K562 (cell line): ENCODE data around the gene OPCML. TPM values are rescaled to one million over a fixed set of nuclear protein-coding genes. Genes with fewer than 3 reads are reported as not detected.

Source experiments
- ATAC-seq: fragments of 200-7000 bp; cut with Tn5 transposase; 3 replicates; pipeline ENCODE4 v1.9.1; 2020; ENCODE audit warnings: moderate library complexity
- BruUV-seq: library from RNA; stranded (reverse); fragments of 400-500 nt; replicated peaks from 2 replicates; lab custom pipeline; 2021; lab: Mats Ljungman, UMichigan
- CTCF ChIA-PET: fragments of 300-600 bp; formaldehyde crosslinking; extraction: SDS; loops from one replicate; lab custom pipeline; 2021; ENCODE audit warnings: low intra/inter-chr PET ratio; lab: Yijun Ruan, JAX
- POLR2A ChIA-PET: fragments of 300-600, 350-650 bp; sonication (Branson Sonifier 250); formaldehyde crosslinking; extraction: SDS; loops from one replicate; lab custom pipeline; 2021; ENCODE audit warnings: antibody characterized with exemption, inconsistent platforms; lab: Yijun Ruan, JAX
- DNase-seq, 4 experiments: peaks; one replicate each; pipeline versions ENCODE4 v3.0.0 to v3.0.0-alpha.2; 2011 to 2018; ENCODE audit warnings: low spot score in 3 of 4, mixed read lengths in 3 of 4; ENCODE audit errors: extremely low read depth in 1 of 4
- FAIRE-seq: peaks from 2 replicates; lab custom pipeline; 2011; peaks lifted over from hg19 to GRCh38; lab: Jason Lieb, UNC
- H2AFZ ChIP-seq: 2 replicates; pipeline ENCODE4 v1.6.0; 2011; ENCODE audit warnings: low read depth, low read length, control low read depth, inconsistent platforms
- H3K27ac ChIP-seq: fragments of 200-600 bp; 3 replicates; pipeline ENCODE4 v1.8.0; 2011; ENCODE audit warnings: low read depth, mild to moderate bottlenecking, control low read depth, inconsistent platforms, low read length, moderate library complexity, mixed read lengths; ENCODE audit errors: extremely low read depth
- H3K27me3 ChIP-seq, 2 experiments: fragments of 300-600 bp in 1 of 2; 2 replicates in 1 of 2; 3 replicates in 1 of 2; pipeline versions ENCODE4 v1.6.0 to v1.8.0; 2011; ENCODE audit warnings: inconsistent platforms in 2 of 2, low read length in 2 of 2, mild to moderate bottlenecking in 1 of 2, mixed read lengths in 1 of 2, moderate library complexity in 1 of 2; ENCODE audit not compliant: control insufficient read depth in 2 of 2, insufficient read depth in 2 of 2
- H3K36me3 ChIP-seq: fragments of 300-600 bp; 3 replicates; pipeline ENCODE4 v1.8.0; 2011; ENCODE audit warnings: mild to moderate bottlenecking, low read length, inconsistent platforms; ENCODE audit not compliant: control insufficient read depth, insufficient read depth
- H3K4me1 ChIP-seq, 2 experiments: fragments of 200-600 bp in 1 of 2; replicated peaks in 1 of 2; 2 replicates in 1 of 2; 3 replicates in 1 of 2; pipeline versions ENCODE4 v1.5.1 to v1.8.0; 2011; ENCODE audit warnings: inconsistent platforms in 2 of 2, low read length in 2 of 2, mild to moderate bottlenecking in 1 of 2, mixed read lengths in 1 of 2, moderate library complexity in 1 of 2; ENCODE audit not compliant: control insufficient read depth in 2 of 2, insufficient read depth in 2 of 2
- H3K4me2 ChIP-seq: 2 replicates; pipeline ENCODE4 v1.6.1; 2011; ENCODE audit warnings: low read length, control low read depth, inconsistent platforms, mixed read lengths; ENCODE audit not compliant: insufficient read depth
- H3K4me3 ChIP-seq: fragments of 200-600 bp; sonication (generic), shearing (Covaris generic); 2 replicates; pipeline ENCODE4 v1.5.1; 2016; ENCODE audit warnings: control low read depth, inconsistent platforms
- H3K79me2 ChIP-seq: fragments of 200-600 bp; 3 replicates; pipeline ENCODE4 v1.8.0; 2011; ENCODE audit warnings: low read length, inconsistent platforms; ENCODE audit not compliant: control insufficient read depth, insufficient read depth
- H3K9ac ChIP-seq, 2 experiments: 2 replicates each; pipeline versions ENCODE4 v1.6.0 to v1.6.1; 2011; ENCODE audit warnings: low read depth in 2 of 2, low read length in 2 of 2, control low read depth in 1 of 2, inconsistent platforms in 1 of 2, mild to moderate bottlenecking in 1 of 2, mixed read lengths in 1 of 2; ENCODE audit not compliant: insufficient read depth in 1 of 2
- H3K9me1 ChIP-seq: one replicate; pipeline ENCODE4 v1.6.0; 2011; ENCODE audit warnings: inconsistent platforms, mild to moderate bottlenecking, low read length, moderate library complexity; ENCODE audit not compliant: control insufficient read depth, insufficient read depth
- H3K9me3 ChIP-seq: replicated peaks from 2 replicates; pipeline ENCODE4 v1.5.1; 2011; ENCODE audit warnings: low read depth, low read length, inconsistent platforms; ENCODE audit not compliant: control insufficient read depth, insufficient read depth
- H4K20me1 ChIP-seq: replicated peaks from 2 replicates; pipeline ENCODE4 v1.6.1; 2011; ENCODE audit warnings: low read length, inconsistent platforms, mixed read lengths; ENCODE audit not compliant: control insufficient read depth, insufficient read depth
- HDGF ChIP-seq: fragments of 450-650 bp; IDR thresholded peaks from 2 replicates; pipeline ENCODE4 v1.6.1; 2016
- MAFF ChIP-seq: IDR thresholded peaks from 2 replicates; pipeline ENCODE4 v1.6.1; 2012; ENCODE audit warnings: low read length, improper control_type of control experiment
- MAFG ChIP-seq: fragments of 450-650 bp; conservative IDR thresholded peaks from 2 replicates; pipeline ENCODE4 v1.6.1; 2016; ENCODE audit warnings: missing genetic modification characterization, missing compliant biosample characterization
- NFE2 ChIP-seq: IDR thresholded peaks from 2 replicates; pipeline ENCODE4 v1.6.1; 2014; ENCODE audit warnings: antibody characterized with exemption, low read depth
- ZNF316 ChIP-seq: fragments of 450-650 bp; IDR thresholded peaks from 2 replicates; pipeline ENCODE4 v1.6.1; 2016
- WGBS: fragments of 100-300 bp; shearing (Covaris generic); methylation state at CpG from one replicate; pipeline ENCODE4 v1.1.6; 2016; ENCODE audit warnings: low coverage, mixed read lengths; ENCODE audit not compliant: insufficient coverage; ENCODE audit errors: missing lambda C conversion rate; 5-methylcytosine and 5-hydroxymethylcytosine counted together
- in situ Hi-C: fragments of 300-500 bp; cut with MboI; formaldehyde crosslinking; loops from 4 replicates; pipeline ENCODE4 v1.15.0; 2018; ENCODE audit warnings: inconsistent platforms, mixed read lengths
- intact Hi-C: fragments of 100-400 bp; cut with micrococcal nuclease; formaldehyde crosslinking; loops from 2 replicates; pipeline ENCODE4 v1.14.2; 2022
- polyA plus RNA-seq, 8 experiments: library from polyadenylated mRNA; depleted of rRNA in 4 of 8; stranded (reverse) in 5 of 8; unstranded in 3 of 8; fragments of >200 nt; fragmentation: Nextera tagmentation in 2 of 8; fragmentation: Illumina TruSeq in 1 of 8; extraction: Ambion mirVana in 2 of 8; extraction: Trizol in 1 of 8; gene quantifications; 2 replicates each; pipeline versions ENCODE4 v1.2.1 to v1.2.3, GENCODE V29; 2011 to 2014; ENCODE audit warnings: inconsistent platforms in 1 of 8, missing spikeins in 1 of 8
- total RNA-seq, 7 experiments: library from RNA; depleted of rRNA in 6 of 7; stranded (reverse); fragments of >200 nt in 6 of 7; fragmentation: Illumina TruSeq in 2 of 7; extraction: Trizol in 2 of 7; gene quantifications; 2 replicates each; pipeline versions ENCODE4 v1.2.1 to v1.2.3, GENCODE V29; 2011 to 2021; ENCODE audit warnings: low replicate concordance in 1 of 7
- TF ChIP-seq, protein P1 (sequence below): fragments of 250-450 bp; sonication (Bioruptor Pico); IDR thresholded peaks from 2 replicates; pipeline ENCODE4 v1.8.0; 2022; ENCODE audit warnings: moderate library complexity, mild to moderate bottlenecking, inconsistent platforms

The OPCML gene
- total and polyA plus RNA-seq, 9 of the 15 experiments (the other 6 are each of a cell fraction or from before 2014, with no cell fraction given) = not detected

DNA sequence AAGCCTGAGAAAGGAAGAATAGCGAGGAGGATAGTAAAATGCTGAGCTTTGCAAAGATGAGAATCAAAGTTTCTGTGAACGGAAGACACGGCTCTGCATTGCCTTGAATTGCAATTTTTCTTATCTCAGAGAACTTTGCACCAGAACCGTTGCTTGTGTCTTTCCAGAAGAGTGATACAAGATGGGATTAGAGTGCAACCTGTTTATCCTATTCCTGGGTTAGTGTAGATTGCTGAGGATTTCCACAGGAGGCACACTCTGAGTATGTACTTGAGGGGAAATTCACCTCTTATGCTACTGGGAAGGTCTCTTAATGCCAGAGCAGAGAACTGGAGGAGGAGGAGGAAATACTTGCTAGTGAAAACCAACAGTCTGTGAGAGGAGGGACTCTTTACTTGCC is 377.5 kb downstream of the OPCML start:
- FAIRE-seq = no peak
- TF ChIP-seq NFE2 (no peak), MAFG (tag) (0 out of 2 replicates have a peak, but pooled peaks have one; percentile 19), MAFF (0 out of 2 replicates have a peak, but pooled peaks have one; percentile 1), ZNF316 (peak; percentile 32), HDGF (no peak)
- TF ChIP-seq, protein P1, sequence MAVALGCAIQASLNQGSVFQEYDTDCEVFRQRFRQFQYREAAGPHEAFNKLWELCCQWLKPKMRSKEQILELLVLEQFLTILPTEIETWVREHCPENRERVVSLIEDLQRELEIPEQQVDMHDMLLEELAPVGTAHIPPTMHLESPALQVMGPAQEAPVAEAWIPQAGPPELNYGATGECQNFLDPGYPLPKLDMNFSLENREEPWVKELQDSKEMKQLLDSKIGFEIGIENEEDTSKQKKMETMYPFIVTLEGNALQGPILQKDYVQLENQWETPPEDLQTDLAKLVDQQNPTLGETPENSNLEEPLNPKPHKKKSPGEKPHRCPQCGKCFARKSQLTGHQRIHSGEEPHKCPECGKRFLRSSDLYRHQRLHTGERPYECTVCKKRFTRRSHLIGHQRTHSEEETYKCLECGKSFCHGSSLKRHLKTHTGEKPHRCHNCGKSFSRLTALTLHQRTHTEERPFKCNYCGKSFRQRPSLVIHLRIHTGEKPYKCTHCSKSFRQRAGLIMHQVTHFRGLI (CRISPR knock-in tag) = no peak
- TF ChIP-seq, all 486 proteins: peak for 3
- in situ Hi-C loops = no loop called here

More for the DNA sequence above, 377.5 kb downstream of the OPCML start:
- WGBS = 0% methylated on average over 4 of the region's 4 CpGs
- Histone ChIP-seq H3K9ac (no peak overlapping the region), H3K4me3 (no peak overlapping the region), H3K79me2 (no peaks in the 10 kb centered on the region), H3K36me3 (no peaks in the 10 kb centered on the region), H3K27ac (no peak overlapping the region), H4K20me1 (no peaks in the 10 kb centered on the region), H3K9me1 (no peaks in the 10 kb centered on the region), H3K9me3 (no peaks in the 10 kb centered on the region), H3K4me2 (no peak overlapping the region), H3K27me3 (no peaks in the 10 kb centered on the region), H2AFZ (no peak overlapping the region), H3K4me1 (no peaks in the 10 kb centered on the region)
- no TSS peak for BruUV-seq
- intact Hi-C loops = no loop called here
- CTCF ChIA-PET = no interaction called here
- DNase-seq = no peak
- POLR2A ChIA-PET = interaction anchor here (0.6 kb wide), 1 partner anchor 111 kb away, joined by 3 read pairs; no protein-coding TSS in a partner anchor
- no peak for ATAC-seq
